IPS DF 19.7 (cell line): Measurements from ENCODE around the gene SNRPF.
A peak's percentile ranks its signal among the peaks of the same experiment; 100 is the strongest.
"Not testable (repeated sequence)": the region's sequence is repeated elsewhere in the genome, so short reads cannot be mapped to it uniquely, and the experiment has no call there.

ENCODE experiments used
- DNase-seq: peaks from one replicate; pipeline ENCODE4 v3.0.0-alpha.2; 2013; ENCODE audit warnings: low read depth, low spot score

SNRPF gene

DNA sequence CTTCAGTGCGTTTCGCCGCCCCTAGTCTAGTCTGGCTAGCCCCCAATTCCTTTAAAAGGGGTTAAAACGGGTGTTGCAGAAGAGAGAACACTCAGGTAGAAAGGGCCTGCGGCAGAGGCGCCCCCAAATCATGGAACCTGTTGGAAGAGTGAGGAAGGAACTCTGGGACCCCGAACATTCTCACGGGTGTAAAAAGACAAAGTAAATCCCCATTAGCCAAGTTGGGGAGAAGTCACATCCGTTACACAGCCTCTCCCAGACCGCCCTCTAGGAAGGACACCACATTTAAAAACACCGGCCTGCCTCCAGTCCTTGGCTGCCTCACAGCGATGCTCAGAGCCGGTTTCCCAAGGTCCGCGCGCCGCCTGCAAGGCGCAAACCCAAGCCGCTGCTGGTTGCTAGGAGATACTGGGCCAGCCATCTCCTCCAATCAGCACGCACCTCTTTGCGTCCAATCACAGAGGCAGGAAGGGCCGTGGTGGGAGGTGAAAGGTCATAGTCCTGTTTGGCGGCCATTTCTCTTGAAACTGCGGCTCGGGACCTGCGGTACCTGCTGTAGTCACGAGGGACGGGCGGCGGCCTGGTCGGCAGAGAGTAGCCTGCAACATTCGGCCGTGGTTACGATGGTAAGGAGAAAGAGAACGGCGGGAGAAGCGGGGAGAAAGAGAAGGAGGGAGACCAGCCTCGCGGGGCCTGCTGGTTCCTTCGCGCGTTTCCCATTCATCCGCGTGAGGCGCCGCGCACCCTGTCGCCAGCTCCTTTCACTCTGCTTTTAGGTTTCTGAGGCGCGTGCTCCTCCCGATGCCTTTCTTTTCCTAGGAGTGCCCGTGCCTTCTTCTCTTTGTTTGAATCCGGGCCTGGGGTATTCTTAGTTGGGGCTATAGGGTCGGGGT is at the start of gene SNRPF:
Gene SNRPF (plus strand): TSS at position 502 of the 893 bp plus-strand sequence. CDS start 122 bp downstream, at position 624.
- peak; percentile 91 for DNase-seq

DNA sequence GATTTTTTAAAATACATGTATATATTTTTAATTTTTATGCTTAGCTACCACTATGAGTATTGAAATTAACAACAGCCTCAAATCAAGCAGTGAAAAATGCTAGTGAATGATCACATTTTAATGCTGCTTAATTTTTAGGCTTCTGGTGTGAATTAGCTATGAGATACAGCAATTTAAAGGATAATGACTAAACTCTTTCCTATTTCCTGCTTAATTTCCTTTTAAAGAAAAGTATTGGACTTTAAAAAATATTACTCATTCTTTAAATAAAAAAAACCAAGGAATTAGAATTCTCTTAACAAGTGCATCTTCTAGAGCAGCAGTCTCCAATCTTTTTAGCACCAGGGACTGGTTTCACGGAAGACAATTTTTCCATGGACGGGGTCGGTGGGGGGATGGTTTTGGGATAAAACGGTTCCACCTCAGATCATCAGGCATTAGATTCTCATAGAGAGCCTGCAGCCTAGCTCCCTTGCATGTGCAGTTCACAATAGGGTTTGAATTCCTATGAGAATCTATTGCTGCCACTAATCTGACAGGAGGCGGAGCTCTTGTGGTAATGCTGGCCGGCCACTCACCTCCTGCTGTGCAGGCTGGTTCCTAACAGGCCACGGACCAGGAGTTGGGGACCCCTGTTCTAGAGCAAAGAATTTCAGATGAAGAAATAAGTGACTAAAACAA is 49.6 kb upstream of the SNRPF start:
- DNase-seq: no peak

DNA sequence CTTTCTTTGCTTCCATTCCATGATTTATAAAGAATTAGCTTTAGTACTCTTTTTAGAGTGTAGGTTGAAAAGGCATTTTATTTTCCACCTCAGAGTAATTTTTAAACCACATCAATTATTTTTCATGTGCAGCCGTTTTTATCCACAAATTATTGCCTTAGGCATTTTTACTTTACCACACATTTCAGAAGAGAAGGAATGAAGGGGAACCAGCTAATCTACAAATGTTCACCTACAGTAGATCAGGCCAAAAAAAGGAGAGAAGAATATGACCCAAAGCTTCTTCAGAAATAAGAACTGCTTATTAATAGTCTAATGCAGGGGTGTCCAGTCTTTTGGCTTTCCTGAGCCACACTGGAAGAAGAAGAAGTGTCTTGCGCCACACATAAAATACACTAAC is 48.3 kb upstream of the SNRPF start:
- DNase-seq: no peak

DNA sequence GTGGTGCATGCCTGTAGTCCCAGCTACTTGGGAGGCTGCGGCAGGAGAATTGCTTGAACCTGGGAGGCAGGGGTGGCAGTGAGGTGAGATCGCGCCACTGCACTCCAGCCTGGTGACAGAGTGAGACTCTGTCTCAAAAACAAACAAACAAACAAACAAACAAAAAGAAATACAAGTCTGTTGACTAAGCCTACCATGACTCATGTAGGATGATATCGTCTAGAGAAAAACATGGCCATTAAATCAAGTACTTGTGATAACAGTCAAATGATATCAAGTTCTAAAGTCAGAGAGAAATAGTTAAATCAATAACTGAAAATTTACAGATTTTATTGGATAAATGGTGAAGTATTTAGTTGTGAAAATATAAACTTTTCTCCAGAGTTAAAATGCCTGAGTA is 46.6 kb upstream of the SNRPF start:
- not testable (repeated sequence) for DNase-seq

DNA sequence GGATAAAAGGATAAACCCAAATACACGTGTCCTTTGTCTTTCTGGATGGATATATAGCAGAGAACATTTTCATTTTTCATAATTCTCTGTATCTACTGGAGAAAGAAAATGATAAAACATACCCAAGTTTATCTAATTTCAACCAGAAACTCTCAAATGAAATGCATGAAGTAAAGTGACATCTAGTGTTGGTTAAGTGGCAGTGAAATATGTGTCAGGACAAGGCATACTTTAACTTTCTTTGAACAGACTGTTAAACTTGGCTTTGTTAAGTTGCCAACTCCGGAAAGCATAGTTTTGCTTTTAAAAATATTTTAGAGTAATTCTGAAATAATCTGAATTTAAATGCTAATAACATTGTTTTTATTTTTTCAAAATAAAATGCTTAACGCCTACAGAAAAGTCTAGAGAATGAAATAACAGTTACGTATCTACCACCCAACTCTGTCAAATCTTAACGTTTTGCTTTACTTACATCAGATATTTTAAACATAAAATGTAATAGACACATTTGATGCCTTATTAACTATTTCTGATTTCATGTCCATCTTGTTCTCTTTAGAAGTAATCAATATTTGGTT is 43.0 kb upstream of the SNRPF start:
- no peak for DNase-seq

DNA sequence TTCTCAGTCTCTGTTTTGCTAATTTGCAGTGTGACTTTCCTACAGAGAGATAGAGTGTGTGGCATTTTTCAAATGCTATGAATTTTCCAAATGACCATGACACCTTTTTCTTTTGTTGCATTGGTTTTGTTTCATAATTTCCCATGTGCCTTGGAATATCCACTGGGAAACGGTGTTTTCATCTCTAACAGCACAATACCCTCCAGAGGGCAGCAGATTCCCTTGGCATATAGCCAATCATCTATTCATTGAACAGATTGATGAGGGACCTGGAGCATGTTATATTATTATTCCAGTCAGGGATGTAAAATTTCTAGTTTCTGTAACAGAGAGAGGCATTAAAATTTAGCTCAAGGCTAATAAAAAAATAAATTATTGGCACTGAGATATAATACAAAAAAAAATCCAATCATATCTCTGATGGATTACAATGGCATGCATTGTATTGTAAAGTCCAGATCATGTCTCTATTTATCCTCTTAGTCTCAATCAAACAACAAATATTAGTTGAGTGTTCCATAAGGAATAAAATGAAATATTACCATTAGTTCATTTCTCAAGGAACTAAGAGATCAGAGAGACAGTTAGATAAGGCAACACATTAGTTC is 38.6 kb upstream of the SNRPF start:
- no peak for DNase-seq

DNA sequence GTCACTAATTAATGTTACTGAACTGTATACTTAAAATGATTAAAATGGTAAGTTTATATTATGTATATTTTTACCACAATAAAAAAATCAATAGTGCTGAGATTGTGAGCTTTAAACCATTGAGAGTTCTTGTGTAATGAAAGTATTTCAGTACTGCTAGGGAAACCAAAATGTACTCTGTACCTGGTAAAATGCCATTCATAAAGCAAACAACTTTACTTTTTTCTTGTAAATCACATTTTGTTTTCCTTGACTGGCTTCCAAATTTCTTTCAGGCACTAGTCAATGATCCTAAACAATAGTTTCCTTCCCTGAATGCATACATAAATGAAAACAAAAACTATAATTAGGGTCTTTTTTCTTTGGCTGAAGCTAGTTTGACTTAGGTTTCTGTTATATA is 29.4 kb upstream of the SNRPF start:
- no peak for DNase-seq

DNA sequence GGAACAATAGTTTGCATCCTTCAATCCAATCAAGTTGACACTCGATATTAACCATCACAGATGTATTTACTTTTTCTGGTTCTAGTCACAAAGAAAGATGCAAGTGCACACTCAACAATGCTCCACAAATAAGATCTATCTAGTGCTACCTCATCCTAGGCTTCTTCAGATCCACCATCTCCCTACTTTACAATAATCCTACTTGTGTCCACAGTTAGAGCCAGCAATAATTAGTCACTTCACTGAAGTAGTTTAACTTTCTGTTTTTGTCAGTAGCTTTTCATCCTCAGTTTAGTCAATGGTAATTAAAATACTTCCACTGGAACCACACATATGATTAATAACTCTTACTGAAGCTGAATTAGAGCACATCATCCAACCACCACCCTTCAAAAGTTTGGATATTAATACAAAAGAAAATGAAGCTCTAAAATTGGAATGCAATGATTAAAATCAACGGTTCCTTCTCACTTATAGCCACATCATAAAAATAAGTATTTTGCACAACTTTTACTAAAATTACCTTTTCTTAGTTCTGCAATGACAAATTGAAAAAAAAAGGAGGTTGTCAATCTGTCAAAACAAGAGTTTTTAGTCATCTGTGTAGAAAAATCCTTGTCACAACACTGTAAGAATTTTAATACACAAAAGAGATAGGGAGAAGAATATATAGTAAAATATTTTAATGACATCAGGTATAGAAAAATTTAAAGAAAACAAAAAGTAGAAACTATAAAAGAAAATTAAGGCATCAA is 28.2 kb upstream of the SNRPF start:
- no peak for DNase-seq

DNA sequence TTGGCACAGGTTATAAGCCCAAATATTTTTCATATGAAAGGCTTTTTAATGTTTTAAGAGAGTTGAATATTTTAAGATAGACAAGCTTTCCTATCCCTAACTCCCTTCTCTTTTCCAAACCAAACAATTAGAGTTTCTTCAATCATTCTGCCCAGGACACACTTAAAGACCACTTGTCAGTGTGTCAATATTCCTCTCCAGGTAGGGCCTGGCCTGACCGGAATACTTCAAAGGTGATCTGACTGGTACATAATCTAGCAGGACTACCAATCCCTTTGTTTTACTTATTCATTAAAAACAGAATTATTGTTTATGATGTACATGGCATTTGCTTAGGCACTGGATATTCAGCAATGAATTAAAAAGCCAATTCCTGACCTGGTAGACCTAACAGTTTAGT is 24.2 kb upstream of the SNRPF start:
- no peak for DNase-seq

DNA sequence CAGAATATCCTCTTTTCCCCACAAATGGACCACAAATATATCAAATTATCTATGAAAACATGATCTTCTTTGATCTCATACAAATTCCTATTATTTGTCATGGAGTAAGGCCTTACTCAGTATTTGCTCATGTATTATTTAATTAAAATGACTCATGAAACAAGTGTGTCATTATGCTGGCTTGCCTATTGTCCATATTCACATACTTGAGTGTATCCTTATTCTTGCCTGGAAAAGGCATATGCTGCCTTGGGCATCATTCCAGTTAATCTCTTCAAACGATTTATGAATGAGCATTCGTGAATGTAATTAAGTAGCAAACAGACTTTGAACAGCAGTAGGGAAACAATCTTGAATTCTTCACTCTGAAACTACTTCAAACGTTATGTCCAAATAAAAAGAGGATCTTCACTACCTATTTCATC is 22.6 kb upstream of the SNRPF start:
- no peak for DNase-seq

DNA sequence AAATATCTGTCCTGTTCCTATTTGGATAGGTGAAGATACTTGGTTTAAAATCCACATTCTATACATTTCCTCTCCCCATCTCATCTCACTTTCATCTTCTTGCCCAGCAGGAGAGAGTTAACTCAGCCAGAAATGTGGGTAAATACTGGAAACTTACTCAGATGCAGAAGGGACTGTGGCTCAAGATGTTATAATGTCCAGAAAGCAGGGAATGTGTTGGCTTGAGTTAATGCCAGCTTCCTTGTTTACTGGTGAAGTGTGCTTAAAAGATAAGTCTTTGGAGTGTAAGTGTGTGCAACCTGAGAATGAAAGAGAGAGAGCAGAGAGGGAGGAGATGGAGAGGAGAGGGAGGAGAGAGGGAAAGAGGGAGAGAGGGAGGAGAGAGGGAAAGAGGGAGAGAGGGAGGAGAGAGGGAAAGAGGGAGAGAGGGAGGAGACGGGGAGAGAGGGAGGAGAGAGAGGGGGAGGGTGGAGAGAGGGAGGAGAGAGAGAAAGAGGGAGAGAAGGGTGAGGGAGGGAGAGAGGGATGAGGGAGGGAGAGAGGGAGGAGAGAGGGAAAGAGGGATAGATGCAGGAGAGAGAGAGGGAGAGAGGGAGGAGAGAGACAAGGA is 22.0 kb upstream of the SNRPF start:
- no peak for DNase-seq

DNA sequence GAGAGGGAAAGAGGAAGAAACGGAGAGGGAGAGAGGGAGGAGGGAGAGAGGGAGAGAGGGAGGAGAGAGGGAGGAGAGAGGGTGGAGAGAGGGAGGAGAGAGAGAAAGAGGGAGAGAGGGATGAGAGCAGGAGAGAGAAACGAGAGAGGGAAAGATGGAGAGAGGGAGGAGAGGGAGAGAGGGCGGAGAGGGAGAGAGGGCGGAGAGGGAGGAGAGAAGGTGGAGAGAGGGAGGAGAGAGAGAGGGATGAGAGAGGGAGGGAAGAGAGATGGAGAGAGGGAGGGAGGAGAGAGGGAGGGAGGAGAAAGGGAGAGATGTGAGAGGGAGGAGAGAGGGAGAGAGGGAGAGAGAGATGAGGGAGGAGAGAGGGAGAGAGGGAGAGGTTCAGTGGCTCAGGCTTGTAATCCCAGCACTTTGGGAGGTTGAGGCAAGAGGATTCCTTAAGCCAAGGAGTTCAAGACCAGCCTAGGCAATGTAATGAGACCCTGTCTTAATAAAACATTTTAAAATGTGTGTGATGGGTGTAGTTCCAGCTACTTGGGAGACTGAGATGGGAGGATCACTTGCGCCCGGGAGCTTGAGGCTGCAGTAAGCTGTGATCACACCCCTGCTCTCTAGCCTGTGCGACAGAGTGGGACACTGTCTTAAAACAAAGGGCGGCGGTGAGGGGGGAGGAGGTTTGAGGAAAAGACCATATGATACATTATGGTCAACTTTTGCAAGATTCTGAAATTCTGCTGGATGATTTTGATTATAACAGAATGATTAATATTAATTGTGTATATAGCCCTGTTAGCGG is 21.3 kb upstream of the SNRPF start:
- DNase-seq: no peak

DNA sequence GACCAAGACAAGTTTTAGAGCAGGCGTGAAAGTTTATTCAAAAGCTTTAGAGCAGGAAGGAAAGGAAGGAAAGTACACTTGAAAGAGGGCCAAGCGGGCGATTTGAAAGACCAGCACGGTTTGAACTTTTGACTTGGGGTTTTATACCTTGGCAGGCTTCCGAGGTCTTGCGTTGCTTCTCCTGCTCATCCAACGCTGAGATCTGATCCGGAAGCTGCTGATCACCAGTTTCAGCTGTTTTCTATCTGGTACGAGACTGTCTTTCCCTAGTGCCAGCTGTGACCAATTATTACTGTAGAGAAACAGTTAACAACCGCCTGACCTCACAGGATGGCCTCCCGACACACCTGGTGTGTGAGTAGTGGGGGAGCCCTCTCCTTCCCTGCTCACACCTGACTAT is 20.6 kb upstream of the SNRPF start:
- no peak for DNase-seq

DNA sequence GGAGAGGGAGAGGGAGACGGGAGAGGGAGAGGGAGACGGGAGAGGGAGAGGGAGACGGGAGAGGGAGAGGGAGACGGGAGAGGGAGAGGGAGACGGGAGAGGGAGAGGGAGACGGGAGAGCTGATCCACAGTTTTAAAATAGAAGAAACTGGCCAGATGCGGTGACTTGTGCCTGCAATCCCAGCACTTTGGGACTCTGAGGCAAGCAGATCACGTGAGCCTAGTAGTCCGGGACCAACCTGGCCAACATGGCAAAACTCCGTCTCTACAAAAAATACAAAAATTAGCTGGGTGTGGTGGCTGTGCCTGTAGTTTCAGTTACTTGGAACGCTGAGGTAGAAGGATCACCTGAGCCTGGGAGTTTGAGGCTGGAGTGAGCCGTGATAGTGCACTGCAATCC is 16.3 kb upstream of the SNRPF start:
- not testable (repeated sequence) for DNase-seq

DNA sequence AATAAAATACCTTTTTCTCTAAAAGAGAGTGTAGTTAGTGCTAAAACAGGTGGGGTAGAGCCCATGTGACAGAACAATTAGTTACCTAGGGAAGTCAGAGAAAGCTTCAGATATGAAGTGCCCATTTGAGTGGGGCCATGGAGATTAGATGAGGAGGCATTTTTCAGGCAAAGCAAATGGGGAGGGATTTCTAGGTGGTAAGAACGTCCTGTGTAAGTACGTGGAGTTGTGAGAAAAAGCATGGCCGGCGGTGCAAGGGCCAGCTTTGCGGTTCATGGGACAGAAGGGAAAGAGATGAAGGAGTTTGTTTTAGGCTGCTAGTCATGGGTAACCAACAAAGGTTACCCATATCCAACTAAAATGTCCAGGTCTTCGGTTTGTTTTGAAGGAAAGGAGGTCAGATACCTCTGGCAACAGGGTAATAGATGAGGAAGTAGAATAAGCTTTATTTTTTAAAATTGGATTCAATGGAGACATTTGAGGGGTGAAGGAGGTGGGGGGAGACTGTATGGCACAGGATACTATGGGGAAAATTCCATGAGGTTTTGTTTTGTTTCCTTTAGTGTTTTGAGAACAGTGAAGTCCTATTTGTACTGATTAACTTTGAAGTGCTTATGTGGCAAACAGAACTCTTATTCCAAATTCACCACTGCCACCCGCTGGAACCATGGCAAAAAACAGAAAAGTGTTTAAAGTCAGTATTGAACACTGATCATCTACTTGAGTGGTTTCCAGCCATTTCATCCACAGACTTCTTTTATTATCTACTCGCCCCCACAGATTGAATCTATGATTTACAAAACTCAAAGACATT is 10.0 kb upstream of the SNRPF start:
- DNase-seq: no peak

DNA sequence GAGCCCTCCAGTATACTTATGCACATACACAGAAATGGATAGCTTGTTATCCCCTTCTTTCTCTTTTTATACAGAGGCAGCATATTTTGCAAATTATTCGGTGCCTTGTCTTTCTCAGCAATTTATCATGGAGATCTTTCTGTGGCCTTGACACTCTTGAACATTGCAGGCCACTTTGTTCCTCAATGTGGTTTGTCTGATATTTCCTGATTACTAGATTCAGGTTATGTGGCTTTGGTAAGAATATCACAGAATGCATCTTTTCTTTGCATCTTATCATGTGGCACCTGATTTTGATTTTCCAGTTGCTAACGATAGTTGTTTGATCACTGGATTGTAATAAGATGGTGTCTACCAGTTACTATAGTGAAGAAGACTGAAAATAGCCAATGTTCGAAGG is 7.1 kb upstream of the SNRPF start:
- DNase-seq: no peak

DNA sequence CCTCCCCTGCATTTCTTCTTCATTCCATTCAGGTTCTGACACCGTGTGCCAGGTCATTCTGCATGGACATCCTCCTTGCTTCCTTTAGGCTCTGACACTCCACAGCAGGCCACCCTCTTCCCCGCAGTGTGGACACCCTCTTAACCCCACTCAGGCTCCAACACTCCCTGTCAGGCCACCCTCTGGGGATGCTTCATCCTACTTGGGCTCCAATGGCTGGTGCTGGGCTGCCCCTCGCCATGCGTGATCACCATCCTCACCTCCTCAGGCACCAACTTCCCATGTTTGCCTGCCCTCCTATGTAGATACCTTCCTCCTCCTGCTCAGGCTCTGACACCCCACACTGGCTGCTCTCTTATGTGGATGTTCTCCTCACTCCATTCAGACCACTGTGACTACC is 6.6 kb upstream of the SNRPF start:
- no peak for DNase-seq

DNA sequence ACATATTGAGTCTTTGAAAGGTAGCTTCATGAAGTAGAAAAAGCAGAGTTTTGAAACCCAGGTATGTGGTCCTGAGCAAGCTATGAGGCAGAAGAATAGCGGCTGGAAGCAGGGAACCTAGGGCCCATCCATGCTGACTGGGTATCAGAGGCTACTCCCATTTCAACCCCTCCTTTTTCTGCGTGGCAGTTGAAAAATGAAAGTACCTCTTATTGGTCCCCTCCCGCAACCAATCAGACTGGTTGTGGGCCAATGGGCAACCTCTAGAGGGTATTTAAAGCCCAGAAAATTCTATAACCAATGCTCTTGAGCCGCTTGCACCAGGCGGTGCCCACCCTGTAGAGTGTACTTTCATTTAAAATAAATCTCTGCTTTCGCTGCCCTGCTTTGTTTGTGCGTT is 1.6 kb upstream of the SNRPF start:
- peak; percentile 45 for DNase-seq

DNA sequence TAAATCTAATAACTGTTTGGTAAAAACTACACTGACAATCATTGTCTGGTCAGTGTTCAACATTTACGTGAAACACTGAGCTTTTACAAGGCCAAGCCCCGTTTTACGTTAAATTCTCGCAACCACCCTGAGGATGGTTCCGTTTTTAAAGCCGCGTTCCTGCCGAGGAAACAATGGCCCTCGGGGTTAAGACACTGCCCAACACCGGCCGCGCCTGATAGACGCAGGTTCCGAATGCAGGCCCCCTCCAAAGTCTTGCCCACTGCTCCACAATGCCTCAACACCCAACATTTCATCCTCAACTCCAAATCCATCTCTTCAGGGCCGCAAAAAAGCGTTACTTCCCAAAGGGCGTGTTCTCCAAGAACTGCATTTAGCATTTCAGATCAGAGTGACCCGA is 953 bp upstream of the SNRPF start:
- DNase-seq: no peak
